Measurements from ENCODE around the gene TGFB2. TPM values are rescaled to one million over a fixed set of nuclear protein-coding genes. Genes with fewer than 3 reads are reported as not detected.

TGFB2 gene
- polyA plus RNA-seq, 2 of the 4 experiments (the other 2 are of a cell fraction) = 29.7 to 65.8 TPM

DNA sequence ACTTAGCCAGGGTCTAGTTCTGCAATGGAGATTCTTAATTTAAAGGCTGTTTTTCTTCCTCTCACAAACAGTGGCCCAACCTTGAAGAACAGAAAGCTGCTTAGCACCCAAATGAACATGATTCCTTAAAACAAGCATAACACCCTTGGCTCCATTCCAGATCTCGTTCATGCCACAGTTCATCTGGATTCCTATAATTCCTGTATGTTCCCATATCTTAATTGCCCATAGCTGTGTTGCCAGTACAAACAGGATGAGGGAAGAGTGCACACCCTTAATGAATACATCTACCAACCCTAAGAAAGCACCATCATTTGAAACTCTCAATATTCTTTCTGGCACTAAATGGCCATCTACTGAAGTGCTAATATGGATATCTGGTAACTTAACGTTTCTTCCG, 45.5 kb downstream of the TGFB2 start:
- peak overlapping the region; percentile 7; the same call in 2 of the 3 replicates for H3K4me2 ChIP-seq
- peaks cover 58% of the 10 kb centered on the region for H3K4me1 ChIP-seq
- ATAC-seq (no peak), FAIRE-seq (no peak), DNase-seq (ENCODE audit: low read depth in 1 of 2, low spot score in 1 of 2) (no peak)
- H3K27ac ChIP-seq = peak overlapping the region; percentile 8 to 83; a peak in 3 of 6 replicates
- WGBS (ENCODE audit: missing lambda C conversion rate) = 77% methylated on average over 3 of the region's 3 CpGs
- no peak for TF ChIP-seq ZSCAN20 (CRISPR knock-in tag; IDR thresholded peaks at IDR 0.05)
- no peak for TF ChIP-seq HEYL (CRISPR knock-in tag; IDR thresholded peaks at IDR 0.05)
- no peak for TF ChIP-seq JUN (IDR thresholded peaks at IDR 0.05)
- no peak for TF ChIP-seq JUNB (IDR thresholded peaks at IDR 0.05)
- no peak for TF ChIP-seq EHMT2 (IDR thresholded peaks at IDR 0.05; ENCODE audit: low read depth)
- TF ChIP-seq, protein P1, sequence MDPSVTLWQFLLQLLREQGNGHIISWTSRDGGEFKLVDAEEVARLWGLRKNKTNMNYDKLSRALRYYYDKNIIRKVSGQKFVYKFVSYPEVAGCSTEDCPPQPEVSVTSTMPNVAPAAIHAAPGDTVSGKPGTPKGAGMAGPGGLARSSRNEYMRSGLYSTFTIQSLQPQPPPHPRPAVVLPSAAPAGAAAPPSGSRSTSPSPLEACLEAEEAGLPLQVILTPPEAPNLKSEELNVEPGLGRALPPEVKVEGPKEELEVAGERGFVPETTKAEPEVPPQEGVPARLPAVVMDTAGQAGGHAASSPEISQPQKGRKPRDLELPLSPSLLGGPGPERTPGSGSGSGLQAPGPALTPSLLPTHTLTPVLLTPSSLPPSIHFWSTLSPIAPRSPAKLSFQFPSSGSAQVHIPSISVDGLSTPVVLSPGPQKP (IDR thresholded peaks at IDR 0.05; ENCODE audit: low read depth, low read length) = no peak
- TF ChIP-seq CEBPB (IDR thresholded peaks at IDR 0.05) = no peak
- TF ChIP-seq PHF8 (IDR thresholded peaks at IDR 0.05; ENCODE audit: borderline replicate concordance, low read depth) = no peak
- TF ChIP-seq, protein P2, sequence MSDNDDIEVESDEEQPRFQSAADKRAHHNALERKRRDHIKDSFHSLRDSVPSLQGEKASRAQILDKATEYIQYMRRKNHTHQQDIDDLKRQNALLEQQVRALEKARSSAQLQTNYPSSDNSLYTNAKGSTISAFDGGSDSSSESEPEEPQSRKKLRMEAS (IDR thresholded peaks at IDR 0.05) = no peak
- no peak for TF ChIP-seq CBX2 (IDR thresholded peaks at IDR 0.05; ENCODE audit: borderline replicate concordance, low read depth)
- no peak for TF ChIP-seq RARB (CRISPR knock-in tag; IDR thresholded peaks at IDR 0.05)
- no peak for TF ChIP-seq HOXB5 (CRISPR knock-in tag; IDR thresholded peaks at IDR 0.05)
- no peak for TF ChIP-seq MYC (IDR thresholded peaks at IDR 0.05; ENCODE audit: borderline replicate concordance, low read length)
- no peak for TF ChIP-seq CBX8 (IDR thresholded peaks at IDR 0.05)
- no peak for TF ChIP-seq KDM5A (IDR thresholded peaks at IDR 0.05)
- no peak for TF ChIP-seq FOXS1 (CRISPR knock-in tag; IDR thresholded peaks at IDR 0.05)
- TF ChIP-seq, protein P3, sequence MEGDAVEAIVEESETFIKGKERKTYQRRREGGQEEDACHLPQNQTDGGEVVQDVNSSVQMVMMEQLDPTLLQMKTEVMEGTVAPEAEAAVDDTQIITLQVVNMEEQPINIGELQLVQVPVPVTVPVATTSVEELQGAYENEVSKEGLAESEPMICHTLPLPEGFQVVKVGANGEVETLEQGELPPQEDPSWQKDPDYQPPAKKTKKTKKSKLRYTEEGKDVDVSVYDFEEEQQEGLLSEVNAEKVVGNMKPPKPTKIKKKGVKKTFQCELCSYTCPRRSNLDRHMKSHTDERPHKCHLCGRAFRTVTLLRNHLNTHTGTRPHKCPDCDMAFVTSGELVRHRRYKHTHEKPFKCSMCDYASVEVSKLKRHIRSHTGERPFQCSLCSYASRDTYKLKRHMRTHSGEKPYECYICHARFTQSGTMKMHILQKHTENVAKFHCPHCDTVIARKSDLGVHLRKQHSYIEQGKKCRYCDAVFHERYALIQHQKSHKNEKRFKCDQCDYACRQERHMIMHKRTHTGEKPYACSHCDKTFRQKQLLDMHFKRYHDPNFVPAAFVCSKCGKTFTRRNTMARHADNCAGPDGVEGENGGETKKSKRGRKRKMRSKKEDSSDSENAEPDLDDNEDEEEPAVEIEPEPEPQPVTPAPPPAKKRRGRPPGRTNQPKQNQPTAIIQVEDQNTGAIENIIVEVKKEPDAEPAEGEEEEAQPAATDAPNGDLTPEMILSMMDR (IDR thresholded peaks at IDR 0.05) = no peak
- TF ChIP-seq HDAC2 (IDR thresholded peaks at IDR 0.05) = no peak
- ChIA-PET POLR2A (no interaction called here), CTCF (interaction anchor here (1.2 kb wide), 1 partner anchor 45 kb away, joined by 3 read pairs; the partner anchor contains the start of gene TGFB2)
- H3K9me3 ChIP-seq = no peaks in the 10 kb centered on the region
- no peak overlapping the region for H3K4me3 ChIP-seq

DNA sequence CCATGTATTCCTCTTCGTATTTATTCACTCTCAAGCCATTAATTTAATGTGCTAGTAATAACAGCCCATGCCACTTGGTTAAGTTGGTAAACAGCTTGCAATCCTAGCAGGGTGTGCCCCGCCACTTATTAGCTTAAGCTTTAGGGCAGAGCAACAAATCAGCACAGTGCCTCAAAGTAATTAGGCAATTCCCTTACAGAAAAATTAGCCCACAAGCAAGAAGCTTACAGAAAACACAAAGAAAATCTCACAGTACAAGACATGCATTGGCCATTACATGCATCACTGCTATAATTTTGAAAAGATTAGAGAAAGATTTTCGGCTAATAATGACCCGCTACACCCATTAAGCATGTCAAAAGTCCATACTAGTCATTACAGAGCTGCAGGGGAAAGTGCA, 47.6 kb downstream of the TGFB2 start:
- H3K27ac ChIP-seq = peak overlapping the region in 1 of 2 experiments; percentile 57; a peak in 4 of 6 replicates
- 87% methylated on average over 4 of the region's 4 CpGs for WGBS (ENCODE audit: missing lambda C conversion rate)
- ChIA-PET POLR2A (no interaction called here), CTCF (no interaction called here)
- FAIRE-seq (peak; percentile 28), DNase-seq (ENCODE audit: low read depth in 1 of 2, low spot score in 1 of 2) (no peak), ATAC-seq (no peak)
- H3K4me1 ChIP-seq = peaks cover 61% of the 10 kb centered on the region
- no peaks in the 10 kb centered on the region for H3K9me3 ChIP-seq
- no peak overlapping the region for H3K4me3 ChIP-seq
- no peak overlapping the region for H3K4me2 ChIP-seq
- TF ChIP-seq NPAS2 (CRISPR knock-in tag; IDR thresholded peaks at IDR 0.05; ENCODE audit: borderline replicate concordance) (no peak), KDM5A (IDR thresholded peaks at IDR 0.05) (no peak), POLR2A (IDR thresholded peaks at IDR 0.05; ENCODE audit: low read length) (no peak), PHF8 (IDR thresholded peaks at IDR 0.05; ENCODE audit: borderline replicate concordance, low read depth) (no peak), MYC (IDR thresholded peaks at IDR 0.05; ENCODE audit: borderline replicate concordance, low read length) (no peak), RFX5 (IDR thresholded peaks at IDR 0.05) (no peak), CBX2 (IDR thresholded peaks at IDR 0.05; ENCODE audit: borderline replicate concordance, low read depth) (no peak), RARB (CRISPR knock-in tag; IDR thresholded peaks at IDR 0.05) (no peak), EHMT2 (IDR thresholded peaks at IDR 0.05; ENCODE audit: low read depth) (no peak), FOSB (CRISPR knock-in tag; IDR thresholded peaks at IDR 0.05) (no peak), JUNB (IDR thresholded peaks at IDR 0.05) (no peak), SREBF2 (IDR thresholded peaks at IDR 0.05) (no peak), RAD21 (conservative IDR thresholded peaks at IDR 0.05 in 1 of 2, IDR thresholded peaks at IDR 0.05 in 1 of 2) (no peak), ZFP36 (IDR thresholded peaks at IDR 0.05; ENCODE audit: borderline replicate concordance, partially characterized antibody) (no peak), FOSL2 (IDR thresholded peaks at IDR 0.05) (no peak), FOSL2 (CRISPR knock-in tag; IDR thresholded peaks at IDR 0.05) (no peak)
- TF ChIP-seq, protein P4, sequence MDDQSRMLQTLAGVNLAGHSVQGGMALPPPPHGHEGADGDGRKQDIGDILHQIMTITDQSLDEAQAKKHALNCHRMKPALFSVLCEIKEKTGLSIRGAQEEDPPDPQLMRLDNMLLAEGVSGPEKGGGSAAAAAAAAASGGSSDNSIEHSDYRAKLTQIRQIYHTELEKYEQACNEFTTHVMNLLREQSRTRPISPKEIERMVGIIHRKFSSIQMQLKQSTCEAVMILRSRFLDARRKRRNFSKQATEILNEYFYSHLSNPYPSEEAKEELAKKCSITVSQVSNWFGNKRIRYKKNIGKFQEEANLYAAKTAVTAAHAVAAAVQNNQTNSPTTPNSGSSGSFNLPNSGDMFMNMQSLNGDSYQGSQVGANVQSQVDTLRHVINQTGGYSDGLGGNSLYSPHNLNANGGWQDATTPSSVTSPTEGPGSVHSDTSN (IDR thresholded peaks at IDR 0.05) = no peak
- TF ChIP-seq, protein P5, sequence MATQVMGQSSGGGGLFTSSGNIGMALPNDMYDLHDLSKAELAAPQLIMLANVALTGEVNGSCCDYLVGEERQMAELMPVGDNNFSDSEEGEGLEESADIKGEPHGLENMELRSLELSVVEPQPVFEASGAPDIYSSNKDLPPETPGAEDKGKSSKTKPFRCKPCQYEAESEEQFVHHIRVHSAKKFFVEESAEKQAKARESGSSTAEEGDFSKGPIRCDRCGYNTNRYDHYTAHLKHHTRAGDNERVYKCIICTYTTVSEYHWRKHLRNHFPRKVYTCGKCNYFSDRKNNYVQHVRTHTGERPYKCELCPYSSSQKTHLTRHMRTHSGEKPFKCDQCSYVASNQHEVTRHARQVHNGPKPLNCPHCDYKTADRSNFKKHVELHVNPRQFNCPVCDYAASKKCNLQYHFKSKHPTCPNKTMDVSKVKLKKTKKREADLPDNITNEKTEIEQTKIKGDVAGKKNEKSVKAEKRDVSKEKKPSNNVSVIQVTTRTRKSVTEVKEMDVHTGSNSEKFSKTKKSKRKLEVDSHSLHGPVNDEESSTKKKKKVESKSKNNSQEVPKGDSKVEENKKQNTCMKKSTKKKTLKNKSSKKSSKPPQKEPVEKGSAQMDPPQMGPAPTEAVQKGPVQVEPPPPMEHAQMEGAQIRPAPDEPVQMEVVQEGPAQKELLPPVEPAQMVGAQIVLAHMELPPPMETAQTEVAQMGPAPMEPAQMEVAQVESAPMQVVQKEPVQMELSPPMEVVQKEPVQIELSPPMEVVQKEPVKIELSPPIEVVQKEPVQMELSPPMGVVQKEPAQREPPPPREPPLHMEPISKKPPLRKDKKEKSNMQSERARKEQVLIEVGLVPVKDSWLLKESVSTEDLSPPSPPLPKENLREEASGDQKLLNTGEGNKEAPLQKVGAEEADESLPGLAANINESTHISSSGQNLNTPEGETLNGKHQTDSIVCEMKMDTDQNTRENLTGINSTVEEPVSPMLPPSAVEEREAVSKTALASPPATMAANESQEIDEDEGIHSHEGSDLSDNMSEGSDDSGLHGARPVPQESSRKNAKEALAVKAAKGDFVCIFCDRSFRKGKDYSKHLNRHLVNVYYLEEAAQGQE (IDR thresholded peaks at IDR 0.05) = no peak
